DOHH2 (cell line): ENCODE measurements around the gene MTFR1L.

Source experiments
- EZH2phosphoT487 ChIP-seq: fragments of 200-600 bp; sonication (generic); IDR thresholded peaks from 2 replicates; pipeline ENCODE4 v1.6.1; 2017; ENCODE audit warnings: borderline replicate concordance, mild to moderate bottlenecking, antibody characterized with exemption, low read length, moderate library complexity, mixed read lengths
- TF ChIP-seq, protein P1 (sequence below): fragments of 200-600 bp; sonication (generic); IDR thresholded peaks from one replicate; pipeline ENCODE4 v1.5.1; 2014; ENCODE audit warnings: antibody characterized with exemption, mild to moderate bottlenecking, low read depth, low read length; ENCODE audit not compliant: poor library complexity, severe bottlenecking

DNA sequence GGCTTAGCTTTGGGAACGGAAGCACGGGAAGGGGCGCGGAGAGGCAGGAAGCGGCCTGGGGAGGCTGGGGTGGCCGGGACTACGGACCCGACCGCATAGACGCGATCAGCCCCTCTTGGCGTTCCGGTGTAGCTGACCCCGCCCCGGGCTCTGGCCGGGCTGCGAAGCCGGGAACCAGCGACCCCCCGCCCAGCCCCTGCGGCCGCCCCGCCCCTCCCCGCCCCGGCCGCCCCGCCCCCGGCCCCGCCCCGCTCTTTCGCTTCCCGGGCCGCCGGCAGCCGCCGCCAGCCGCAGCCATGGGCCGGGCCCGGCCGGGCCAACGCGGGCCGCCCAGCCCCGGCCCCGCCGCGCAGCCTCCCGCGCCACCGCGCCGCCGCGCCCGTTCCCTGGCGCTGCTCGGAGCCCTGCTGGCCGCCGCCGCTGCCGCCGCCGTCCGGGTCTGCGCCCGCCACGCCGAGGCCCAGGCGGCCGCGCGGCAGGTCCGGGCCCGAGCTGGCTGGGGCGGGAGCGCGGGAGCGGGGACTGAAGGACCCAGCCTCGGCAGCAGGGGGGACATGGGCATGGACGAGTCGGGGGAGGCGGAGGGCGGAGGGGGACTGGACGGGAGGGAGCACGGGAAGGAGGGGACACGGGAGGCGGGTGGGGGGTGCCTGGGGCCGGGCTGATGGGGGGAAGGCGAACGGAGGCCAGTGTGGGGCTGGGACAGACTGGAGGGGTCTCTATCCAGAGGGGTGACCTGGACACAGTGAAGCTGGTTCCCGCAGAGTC lies 19.6 kb upstream of the MTFR1L start, which contains the start of gene SELENON:
- TF ChIP-seq, protein P1, sequence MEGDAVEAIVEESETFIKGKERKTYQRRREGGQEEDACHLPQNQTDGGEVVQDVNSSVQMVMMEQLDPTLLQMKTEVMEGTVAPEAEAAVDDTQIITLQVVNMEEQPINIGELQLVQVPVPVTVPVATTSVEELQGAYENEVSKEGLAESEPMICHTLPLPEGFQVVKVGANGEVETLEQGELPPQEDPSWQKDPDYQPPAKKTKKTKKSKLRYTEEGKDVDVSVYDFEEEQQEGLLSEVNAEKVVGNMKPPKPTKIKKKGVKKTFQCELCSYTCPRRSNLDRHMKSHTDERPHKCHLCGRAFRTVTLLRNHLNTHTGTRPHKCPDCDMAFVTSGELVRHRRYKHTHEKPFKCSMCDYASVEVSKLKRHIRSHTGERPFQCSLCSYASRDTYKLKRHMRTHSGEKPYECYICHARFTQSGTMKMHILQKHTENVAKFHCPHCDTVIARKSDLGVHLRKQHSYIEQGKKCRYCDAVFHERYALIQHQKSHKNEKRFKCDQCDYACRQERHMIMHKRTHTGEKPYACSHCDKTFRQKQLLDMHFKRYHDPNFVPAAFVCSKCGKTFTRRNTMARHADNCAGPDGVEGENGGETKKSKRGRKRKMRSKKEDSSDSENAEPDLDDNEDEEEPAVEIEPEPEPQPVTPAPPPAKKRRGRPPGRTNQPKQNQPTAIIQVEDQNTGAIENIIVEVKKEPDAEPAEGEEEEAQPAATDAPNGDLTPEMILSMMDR = no peak
- no peak for TF ChIP-seq EZH2phosphoT487
